Measurements from ENCODE around the gene CD300LB. TPM values are rescaled to one million over a fixed set of nuclear protein-coding genes. Genes with fewer than 3 reads are reported as not detected.
"Not testable (repeated sequence)": the region's sequence is repeated elsewhere in the genome, so short reads cannot be mapped to it uniquely, and the experiment has no call there.

The CD300LB gene
- total RNA-seq, 2 experiments from 2014 or later: not detected

- ChIA-PET CTCF (ENCODE audit: unreplicated experiment) (no interaction called here), POLR2A (no interaction called here)
- BruUV-seq (replicated peaks): no TSS peak
- Histone ChIP-seq H3K9me3 (ENCODE audit: low read length) (0 out of 2 replicates have a peak, but pooled peaks cover 8% of the 10 kb centered on the region), H3K36me3 (ENCODE audit: insufficient read depth, low read length) (no peaks in the 10 kb centered on the region), H4K20me1 (ENCODE audit: insufficient read depth, low read length) (no peaks in the 10 kb centered on the region), H3K27ac (ENCODE audit: low read depth, low read length, poor library complexity, severe bottlenecking) (no peak overlapping the region), H3K4me2 (ENCODE audit: low read length) (no peak overlapping the region), H3K79me2 (ENCODE audit: insufficient read depth, low read depth, low read length) (no peaks in the 10 kb centered on the region), H3K4me1 (ENCODE audit: insufficient read depth, low read length, poor library complexity, severe bottlenecking) (no peaks in the 10 kb centered on the region), H3K9me2 (ENCODE audit: insufficient read depth, low read length) (no peaks in the 10 kb centered on the region), H2AFZ (ENCODE audit: low read length) (no peak overlapping the region), H3K4me3 (ENCODE audit: low read depth, low read length, poor library complexity, severe bottlenecking) (no peak overlapping the region)
- intact Hi-C loops (cut with micrococcal nuclease; ENCODE audit: unreplicated experiment): no loop called here
- DNase-seq (ENCODE audit: low spot score): no peak
- TF ChIP-seq EZH2phosphoT487 (IDR thresholded peaks at IDR 0.05; ENCODE audit: borderline replicate concordance, low read depth, low read length): no peak
- TF ChIP-seq, protein P1, sequence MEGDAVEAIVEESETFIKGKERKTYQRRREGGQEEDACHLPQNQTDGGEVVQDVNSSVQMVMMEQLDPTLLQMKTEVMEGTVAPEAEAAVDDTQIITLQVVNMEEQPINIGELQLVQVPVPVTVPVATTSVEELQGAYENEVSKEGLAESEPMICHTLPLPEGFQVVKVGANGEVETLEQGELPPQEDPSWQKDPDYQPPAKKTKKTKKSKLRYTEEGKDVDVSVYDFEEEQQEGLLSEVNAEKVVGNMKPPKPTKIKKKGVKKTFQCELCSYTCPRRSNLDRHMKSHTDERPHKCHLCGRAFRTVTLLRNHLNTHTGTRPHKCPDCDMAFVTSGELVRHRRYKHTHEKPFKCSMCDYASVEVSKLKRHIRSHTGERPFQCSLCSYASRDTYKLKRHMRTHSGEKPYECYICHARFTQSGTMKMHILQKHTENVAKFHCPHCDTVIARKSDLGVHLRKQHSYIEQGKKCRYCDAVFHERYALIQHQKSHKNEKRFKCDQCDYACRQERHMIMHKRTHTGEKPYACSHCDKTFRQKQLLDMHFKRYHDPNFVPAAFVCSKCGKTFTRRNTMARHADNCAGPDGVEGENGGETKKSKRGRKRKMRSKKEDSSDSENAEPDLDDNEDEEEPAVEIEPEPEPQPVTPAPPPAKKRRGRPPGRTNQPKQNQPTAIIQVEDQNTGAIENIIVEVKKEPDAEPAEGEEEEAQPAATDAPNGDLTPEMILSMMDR (conservative IDR thresholded peaks at IDR 0.05; ENCODE audit: low read length): no peak
Observed at GRCh38 chr17:74520790-74521480, 10.3 kb downstream of the CD300LB start.

DNA sequence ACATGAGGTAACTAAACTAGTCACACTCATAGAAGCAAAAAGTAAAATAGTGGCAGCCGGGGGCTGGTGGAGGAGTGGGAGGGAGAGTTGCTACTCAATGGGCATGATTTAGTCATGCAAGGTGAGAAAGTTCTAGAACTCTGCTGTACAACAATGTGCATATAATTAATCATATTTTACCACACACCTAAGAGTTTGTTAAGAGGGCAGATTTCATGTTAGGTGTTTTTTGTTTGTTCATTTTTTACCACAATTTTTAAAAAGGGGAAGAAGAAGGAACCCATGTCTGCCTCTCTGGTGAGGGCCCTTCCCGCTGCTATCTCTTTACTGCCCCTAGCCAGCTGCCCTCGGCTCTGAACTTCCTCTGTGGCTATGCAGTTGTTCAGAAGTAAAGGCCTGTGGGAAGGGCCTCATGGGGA, 11.2 kb downstream of the CD300LB start:
- intact Hi-C loops (cut with micrococcal nuclease; ENCODE audit: unreplicated experiment): no loop called here
- Histone ChIP-seq H3K36me3 (ENCODE audit: insufficient read depth, low read length) (no peaks in the 10 kb centered on the region), H3K27ac (ENCODE audit: low read depth, low read length, poor library complexity, severe bottlenecking) (no peak overlapping the region), H3K4me3 (ENCODE audit: low read depth, low read length, poor library complexity, severe bottlenecking) (no peak overlapping the region), H3K9me3 (ENCODE audit: low read length) (peaks cover 13% of the 10 kb centered on the region), H3K4me1 (ENCODE audit: insufficient read depth, low read length, poor library complexity, severe bottlenecking) (no peaks in the 10 kb centered on the region), H4K20me1 (ENCODE audit: insufficient read depth, low read length) (no peaks in the 10 kb centered on the region), H3K9me2 (ENCODE audit: insufficient read depth, low read length) (no peaks in the 10 kb centered on the region), H2AFZ (ENCODE audit: low read length) (no peak overlapping the region), H3K4me2 (ENCODE audit: low read length) (no peak overlapping the region), H3K79me2 (ENCODE audit: insufficient read depth, low read depth, low read length) (no peaks in the 10 kb centered on the region)
- no peak for DNase-seq (ENCODE audit: low spot score)
- ChIA-PET CTCF (ENCODE audit: unreplicated experiment) (no interaction called here), POLR2A (interaction anchor here (0.7 kb wide), 1 partner anchor 1734 kb away, joined by 3 read pairs; no protein-coding TSS in a partner anchor)
- no TSS peak for BruUV-seq (replicated peaks)
- TF ChIP-seq, protein P1 (conservative IDR thresholded peaks at IDR 0.05; ENCODE audit: low read length): no peak
- no peak for TF ChIP-seq EZH2phosphoT487 (IDR thresholded peaks at IDR 0.05; ENCODE audit: borderline replicate concordance, low read depth, low read length)

DNA sequence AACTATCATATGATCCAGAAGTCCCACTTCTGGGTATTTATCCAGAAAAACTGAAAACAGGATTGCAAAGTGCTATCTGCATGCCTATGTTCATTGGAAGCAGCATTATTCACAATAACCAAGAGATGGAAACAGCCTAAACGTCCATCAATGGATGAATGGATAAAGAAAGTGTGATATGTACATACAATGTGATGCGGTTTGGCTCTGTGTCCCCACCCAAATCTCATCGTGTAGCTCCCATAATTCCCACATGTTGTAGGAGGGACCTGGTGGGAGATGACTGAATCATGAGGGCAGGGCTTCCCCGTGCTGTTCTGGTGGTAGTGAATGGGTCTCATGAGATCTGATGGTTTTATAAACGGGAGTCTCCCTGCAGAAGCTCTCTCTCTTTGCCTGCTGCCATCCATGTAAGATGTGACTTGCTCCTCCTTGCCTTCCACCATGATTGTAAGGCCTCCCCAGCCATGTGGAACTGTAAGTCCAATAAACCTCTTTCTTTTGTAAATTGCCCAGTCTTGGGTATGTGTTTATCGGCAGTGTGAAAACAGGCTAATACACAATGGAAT, 12.8 kb downstream of the CD300LB start:
- H3K79me2 ChIP-seq (ENCODE audit: insufficient read depth, low read depth, low read length); CTCF ChIA-PET (ENCODE audit: unreplicated experiment); BruUV-seq (replicated peaks); POLR2A ChIA-PET; H2AFZ ChIP-seq (ENCODE audit: low read length); H3K27ac ChIP-seq (ENCODE audit: low read depth, low read length, poor library complexity, severe bottlenecking); H3K4me3 ChIP-seq (ENCODE audit: low read depth, low read length, poor library complexity, severe bottlenecking); H4K20me1 ChIP-seq (ENCODE audit: insufficient read depth, low read length); H3K4me2 ChIP-seq (ENCODE audit: low read length); H3K9me2 ChIP-seq (ENCODE audit: insufficient read depth, low read length); DNase-seq (ENCODE audit: low spot score); intact Hi-C loops (cut with micrococcal nuclease; ENCODE audit: unreplicated experiment); H3K4me1 ChIP-seq (ENCODE audit: insufficient read depth, low read length, poor library complexity, severe bottlenecking); H3K36me3 ChIP-seq (ENCODE audit: insufficient read depth, low read length): not testable (repeated sequence)
- peaks cover 28% of the 10 kb centered on the region for H3K9me3 ChIP-seq (ENCODE audit: low read length)

All from OCI-LY7 (cell line).